RWPE2 (cell line): ENCODE results near the gene VDR.

Experiments
- ATAC-seq: fragments of 200-7000 bp; cut with Tn5 transposase; 3 replicates; pipeline ENCODE4 v1.9.1; 2021; ENCODE audit warnings: low read depth
- DNase-seq: peaks from one replicate; pipeline ENCODE4 v3.0.0-alpha.2; 2020; ENCODE audit warnings: low spot score
- H3K27ac ChIP-seq: fragments of 450-650 bp; 2 replicates; pipeline ENCODE4 v1.5.1; 2017; ENCODE audit warnings: mild to moderate bottlenecking; ENCODE audit not compliant: poor library complexity, severe bottlenecking
- H3K27me3 ChIP-seq: fragments of 250-450 bp; sonication (Bioruptor Pico); 2 replicates; pipeline ENCODE4 v1.5.1; 2021; ENCODE audit warnings: mild to moderate bottlenecking, moderate library complexity; ENCODE audit not compliant: insufficient read depth, poor library complexity, severe bottlenecking
- H3K36me3 ChIP-seq: fragments of 250-450 bp; sonication (Bioruptor Pico); 2 replicates; pipeline ENCODE4 v1.5.1; 2020; ENCODE audit warnings: low read depth, mild to moderate bottlenecking, moderate library complexity
- H3K4me1 ChIP-seq: fragments of 250-450 bp; sonication (Bioruptor Pico); 2 replicates; pipeline ENCODE4 v1.5.1; 2021; ENCODE audit warnings: mild to moderate bottlenecking, moderate library complexity; ENCODE audit not compliant: insufficient read depth, poor library complexity, severe bottlenecking
- H3K4me3 ChIP-seq: fragments of 250-450 bp; sonication (Bioruptor Pico); 2 replicates; pipeline ENCODE4 v1.5.1; 2021; ENCODE audit warnings: mild to moderate bottlenecking, moderate library complexity; ENCODE audit not compliant: severe bottlenecking
- H3K9me3 ChIP-seq: fragments of 250-450 bp; sonication (Bioruptor Pico); 2 replicates; pipeline ENCODE4 v1.5.1; 2021; ENCODE audit warnings: mild to moderate bottlenecking, moderate library complexity; ENCODE audit not compliant: severe bottlenecking
- CTCF ChIP-seq: fragments of 450-650 bp; IDR thresholded peaks from one replicate; pipeline ENCODE4 v1.5.1; 2017; ENCODE audit warnings: mild to moderate bottlenecking, moderate library complexity; ENCODE audit not compliant: poor library complexity, severe bottlenecking

VDR gene

GRCh38 chr12:47837190-47838171 lies 67.3 kb downstream of the VDR start:
- no peak overlapping the region for H3K4me3 ChIP-seq
- H3K9me3 ChIP-seq = no peaks in the 10 kb centered on the region
- H3K4me1 ChIP-seq = peaks cover 9% of the 10 kb centered on the region
- no peaks in the 10 kb centered on the region for H3K36me3 ChIP-seq
- DNase-seq = no peak
- peak; percentile 87 for TF ChIP-seq CTCF
- peak overlapping the region; percentile 43 for H3K27ac ChIP-seq
- no peaks in the 10 kb centered on the region for H3K27me3 ChIP-seq
- ATAC-seq = peak; percentile 37

GRCh38 chr12:47835831-47836155 lies 69.0 kb downstream of the VDR start:
- no peak for TF ChIP-seq CTCF
- DNase-seq = no peak
- H3K36me3 ChIP-seq = no peaks in the 10 kb centered on the region
- no peak overlapping the region for H3K4me3 ChIP-seq
- no peaks in the 10 kb centered on the region for H3K27me3 ChIP-seq
- no peaks in the 10 kb centered on the region for H3K9me3 ChIP-seq
- peak; percentile 72 for ATAC-seq
- peaks cover 9% of the 10 kb centered on the region for H3K4me1 ChIP-seq
- H3K27ac ChIP-seq = peak overlapping the region; percentile 43

GRCh38 chr12:47835006-47835830 lies 69.6 kb downstream of the VDR start:
- H3K4me3 ChIP-seq = no peak overlapping the region
- ATAC-seq (no peak), DNase-seq (no peak)
- H3K4me1 ChIP-seq = peaks cover 9% of the 10 kb centered on the region
- H3K27ac ChIP-seq = peak overlapping the region; percentile 43
- TF ChIP-seq CTCF = no peak
- H3K9me3 ChIP-seq = no peaks in the 10 kb centered on the region
- no peaks in the 10 kb centered on the region for H3K27me3 ChIP-seq
- H3K36me3 ChIP-seq = no peaks in the 10 kb centered on the region

- Histone ChIP-seq H3K27ac (peak overlapping the region; percentile 43), H3K4me3 (no peak overlapping the region), H3K27me3 (no peaks in the 10 kb centered on the region), H3K4me1 (peaks cover 15% of the 10 kb centered on the region), H3K9me3 (no peaks in the 10 kb centered on the region), H3K36me3 (no peaks in the 10 kb centered on the region)
- TF ChIP-seq CTCF = no peak
- ATAC-seq (no peak), DNase-seq (no peak)
Observed at GRCh38 chr12:47834199-47834903, 70.4 kb downstream of the VDR start.
